ENCODE data around the gene ZACN. TPM values are rescaled to one million over a fixed set of nuclear protein-coding genes. Genes with fewer than 3 reads are reported as not detected.

Gene ZACN
- total RNA-seq, 1 donor from 2014 or later: not detected

- peaks cover 60% of the 10 kb centered on the region for H3K36me3 Mint-ChIP-seq (ENCODE audit: unreplicated experiment)
Observed at GRCh38 chr17:76046064-76046463, 32.9 kb upstream of the ZACN start.

GRCh38 chr17:76048025-76048605, 30.9 kb upstream of the ZACN start:
- no peak for DNase-seq (ENCODE audit: extremely low spot score, unreplicated experiment)
- TF ChIP-seq CTCF (IDR thresholded peaks at IDR 0.05): no peak
- Mint-ChIP-seq H3K27me3 (ENCODE audit: unreplicated experiment) (no peaks in the 10 kb centered on the region), H3K4me1 (ENCODE audit: unreplicated experiment) (no peaks in the 10 kb centered on the region), H3K36me3 (ENCODE audit: unreplicated experiment) (peaks cover 63% of the 10 kb centered on the region), H3K9me3 (ENCODE audit: unreplicated experiment) (no peaks in the 10 kb centered on the region), H3K27ac (ENCODE audit: unreplicated experiment) (no peak overlapping the region), H3K4me3 (ENCODE audit: unreplicated experiment) (no peak overlapping the region)

More at GRCh38 chr17:76046064-76046463, 32.9 kb upstream of the ZACN start:
- TF ChIP-seq CTCF (IDR thresholded peaks at IDR 0.05): no peak
- Mint-ChIP-seq H3K4me1 (ENCODE audit: unreplicated experiment) (no peaks in the 10 kb centered on the region), H3K27ac (ENCODE audit: unreplicated experiment) (no peak overlapping the region), H3K27me3 (ENCODE audit: unreplicated experiment) (no peaks in the 10 kb centered on the region), H3K9me3 (ENCODE audit: unreplicated experiment) (no peaks in the 10 kb centered on the region), H3K4me3 (ENCODE audit: unreplicated experiment) (no peak overlapping the region)
- DNase-seq (ENCODE audit: extremely low spot score, unreplicated experiment): no peak

GRCh38 chr17:76048711-76049110, 30.3 kb upstream of the ZACN start:
- Mint-ChIP-seq H3K27ac (ENCODE audit: unreplicated experiment) (peak overlapping the region; percentile 64), H3K36me3 (ENCODE audit: unreplicated experiment) (peaks cover 63% of the 10 kb centered on the region), H3K27me3 (ENCODE audit: unreplicated experiment) (no peaks in the 10 kb centered on the region), H3K9me3 (ENCODE audit: unreplicated experiment) (no peaks in the 10 kb centered on the region), H3K4me1 (ENCODE audit: unreplicated experiment) (peaks cover 6% of the 10 kb centered on the region), H3K4me3 (ENCODE audit: unreplicated experiment) (no peak overlapping the region)
- DNase-seq (ENCODE audit: extremely low spot score, unreplicated experiment): no peak
- no peak for TF ChIP-seq CTCF (IDR thresholded peaks at IDR 0.05)

GRCh38 chr17:76049239-76049638, 29.7 kb upstream of the ZACN start:
- Mint-ChIP-seq H3K27me3 (ENCODE audit: unreplicated experiment) (no peaks in the 10 kb centered on the region), H3K36me3 (ENCODE audit: unreplicated experiment) (peaks cover 64% of the 10 kb centered on the region), H3K4me1 (ENCODE audit: unreplicated experiment) (peaks cover 11% of the 10 kb centered on the region), H3K4me3 (ENCODE audit: unreplicated experiment) (no peak overlapping the region), H3K9me3 (ENCODE audit: unreplicated experiment) (no peaks in the 10 kb centered on the region), H3K27ac (ENCODE audit: unreplicated experiment) (peak overlapping the region; percentile 64)
- DNase-seq (ENCODE audit: extremely low spot score, unreplicated experiment): no peak
- TF ChIP-seq CTCF (IDR thresholded peaks at IDR 0.05): no peak

- Mint-ChIP-seq H3K4me3 (ENCODE audit: unreplicated experiment) (no peak overlapping the region), H3K9me3 (ENCODE audit: unreplicated experiment) (no peaks in the 10 kb centered on the region), H3K27ac (ENCODE audit: unreplicated experiment) (peak overlapping the region; percentile 42), H3K4me1 (ENCODE audit: unreplicated experiment) (peaks cover 12% of the 10 kb centered on the region), H3K36me3 (ENCODE audit: unreplicated experiment) (peaks cover 57% of the 10 kb centered on the region), H3K27me3 (ENCODE audit: unreplicated experiment) (no peaks in the 10 kb centered on the region)
- no peak for DNase-seq (ENCODE audit: extremely low spot score, unreplicated experiment)
- no peak for TF ChIP-seq CTCF (IDR thresholded peaks at IDR 0.05)
Observed at GRCh38 chr17:76049836-76050537, 29.0 kb upstream of the ZACN start.
